Measurements from ENCODE around the gene MCF2L2. TPM values are rescaled to one million over a fixed set of nuclear protein-coding genes. Genes with fewer than 3 reads are reported as not detected.

MCF2L2 gene
- total and polyA plus RNA-seq, 7 donors: 0.99 to 5.0 (median 4.0) TPM; not detected in 1

GRCh38 chr3:183360971-183361624 lies 67.3 kb downstream of the MCF2L2 start:
- Histone ChIP-seq H3K9me3 (no peaks in the 10 kb centered on the region), H3K27me3 (no peaks in the 10 kb centered on the region), H3K36me3 (no peaks in the 10 kb centered on the region), H3K27ac (no peak overlapping the region), H3K4me3 (no peak overlapping the region), H3K4me1 (no peaks in the 10 kb centered on the region)
- intact Hi-C loops (cut with DNase I): no loop called here
- DNase-seq: no peak
- TF ChIP-seq POLR2A (IDR thresholded peaks at IDR 0.05) (no peak), EP300 (IDR thresholded peaks at IDR 0.05) (no peak), CTCF (IDR thresholded peaks at IDR 0.05) (no peak), POLR2AphosphoS5 (IDR thresholded peaks at IDR 0.05) (no peak)
- WGBS, 2 donors: 87 to 98% methylated on average over 3 of the region's 3 CpGs

- WGBS, 2 donors: 64 to 71% methylated on average over 2 of the region's 2 CpGs
- Histone ChIP-seq H3K9me3 (no peaks in the 10 kb centered on the region), H3K27me3 (no peaks in the 10 kb centered on the region), H3K4me3 (no peak overlapping the region), H3K4me1 (no peaks in the 10 kb centered on the region), H3K27ac (no peak overlapping the region), H3K36me3 (no peaks in the 10 kb centered on the region)
- intact Hi-C loops (cut with DNase I): no loop called here
- no peak for DNase-seq
- TF ChIP-seq EP300 (IDR thresholded peaks at IDR 0.05): no peak
- TF ChIP-seq POLR2A (IDR thresholded peaks at IDR 0.05): no peak
- TF ChIP-seq POLR2AphosphoS5 (IDR thresholded peaks at IDR 0.05): no peak
- TF ChIP-seq CTCF (IDR thresholded peaks at IDR 0.05): no peak
Observed at GRCh38 chr3:183359036-183359435, 69.4 kb downstream of the MCF2L2 start.

- no peaks in the 10 kb centered on the region for H3K27me3 ChIP-seq
Observed at GRCh38 chr3:183357564-183358079, 70.8 kb downstream of the MCF2L2 start.

GRCh38 chr3:183356920-183357319 lies 71.5 kb downstream of the MCF2L2 start:
- intact Hi-C loops (cut with DNase I): no loop called here
- Histone ChIP-seq H3K4me3 (no peak overlapping the region), H3K9me3 (no peaks in the 10 kb centered on the region), H3K36me3 (no peaks in the 10 kb centered on the region), H3K27me3 (no peaks in the 10 kb centered on the region), H3K4me1 (no peaks in the 10 kb centered on the region), H3K27ac (no peak overlapping the region)
- no peak for TF ChIP-seq POLR2A (IDR thresholded peaks at IDR 0.05)
- no peak for TF ChIP-seq CTCF (IDR thresholded peaks at IDR 0.05)
- TF ChIP-seq POLR2AphosphoS5 (IDR thresholded peaks at IDR 0.05): no peak
- no peak for TF ChIP-seq EP300 (IDR thresholded peaks at IDR 0.05)
- no peak for DNase-seq

More at GRCh38 chr3:183357564-183358079, 70.8 kb downstream of the MCF2L2 start:
- 81 to 85% methylated on average over 8 of the region's 8 CpGs for WGBS, 2 donors
- Histone ChIP-seq H3K36me3 (no peaks in the 10 kb centered on the region), H3K27ac (no peak overlapping the region), H3K9me3 (no peaks in the 10 kb centered on the region), H3K4me3 (no peak overlapping the region), H3K4me1 (no peaks in the 10 kb centered on the region)
- TF ChIP-seq POLR2A (IDR thresholded peaks at IDR 0.05) (no peak), POLR2AphosphoS5 (IDR thresholded peaks at IDR 0.05) (no peak), CTCF (IDR thresholded peaks at IDR 0.05) (no peak)
- no peak for DNase-seq
- intact Hi-C loops (cut with DNase I): no loop called here

GRCh38 chr3:183354874-183355273 lies 73.5 kb downstream of the MCF2L2 start:
- no peaks in the 10 kb centered on the region for H3K36me3 ChIP-seq
- H3K27me3 ChIP-seq: no peaks in the 10 kb centered on the region
- 96 to 98% methylated on average over 1 of the region's 1 CpG for WGBS, 2 donors
- no peak overlapping the region for H3K27ac ChIP-seq
- no peak for TF ChIP-seq POLR2A (IDR thresholded peaks at IDR 0.05)
- no peak for TF ChIP-seq POLR2AphosphoS5 (IDR thresholded peaks at IDR 0.05)
- no peak for TF ChIP-seq CTCF (IDR thresholded peaks at IDR 0.05)
- TF ChIP-seq EP300 (IDR thresholded peaks at IDR 0.05): no peak
- H3K9me3 ChIP-seq: no peaks in the 10 kb centered on the region
- no peak for DNase-seq
- no peaks in the 10 kb centered on the region for H3K4me1 ChIP-seq
- intact Hi-C loops (cut with DNase I): no loop called here
- no peak overlapping the region for H3K4me3 ChIP-seq
